HG03457 (cell line): ENCODE data around the gene EXO1.
A peak's percentile ranks its signal among the peaks of the same experiment; 100 is the strongest.
"Not testable (repeated sequence)": the region's sequence is repeated elsewhere in the genome, so short reads cannot be mapped to it uniquely, and the experiment has no call there.

Source experiments
- ATAC-seq: cut with Tn5 transposase; IDR thresholded peaks from one replicate; pipeline ENCODE4 v1.9.1; 2021; ENCODE audit warnings: moderate number of reproducible peaks; ENCODE audit not compliant: unreplicated experiment

Gene EXO1

GRCh38 chr1:241847796-241848685, at the start of gene EXO1:
TSS of gene EXO1 (plus strand) at chr1:241848204. CDS start at chr1:241850426, 2,222 bp downstream.
- ATAC-seq: peak; percentile 98

- no peak for ATAC-seq
These were observed 48.6 kb upstream of the EXO1 start for GRCh38 chr1:241799416-241799815.

DNA sequence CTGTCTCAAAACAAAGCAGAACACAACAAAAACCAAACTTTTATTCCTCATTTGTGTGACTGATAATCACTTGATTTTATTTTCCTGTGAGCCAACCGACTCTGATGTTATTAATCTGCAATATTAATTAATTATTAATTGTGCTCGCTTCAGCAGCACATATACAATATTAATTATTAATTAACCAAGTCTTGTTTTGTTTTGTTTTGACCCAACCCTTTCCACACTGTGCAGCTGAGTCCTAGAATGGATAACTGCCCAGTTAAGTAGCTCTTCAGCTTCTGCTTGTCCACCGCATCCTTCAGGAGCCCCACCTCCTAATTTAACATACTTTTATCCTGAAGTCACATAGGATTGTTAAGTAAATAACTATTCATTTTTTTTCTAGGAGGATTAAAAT, 47.4 kb upstream of the EXO1 start:
- ATAC-seq: no peak

- ATAC-seq: no peak
These were observed 45.1 kb upstream of the EXO1 start for GRCh38 chr1:241802863-241803262.

GRCh38 chr1:241804706-241805105, 43.3 kb upstream of the EXO1 start:
- ATAC-seq: not testable (repeated sequence)

DNA sequence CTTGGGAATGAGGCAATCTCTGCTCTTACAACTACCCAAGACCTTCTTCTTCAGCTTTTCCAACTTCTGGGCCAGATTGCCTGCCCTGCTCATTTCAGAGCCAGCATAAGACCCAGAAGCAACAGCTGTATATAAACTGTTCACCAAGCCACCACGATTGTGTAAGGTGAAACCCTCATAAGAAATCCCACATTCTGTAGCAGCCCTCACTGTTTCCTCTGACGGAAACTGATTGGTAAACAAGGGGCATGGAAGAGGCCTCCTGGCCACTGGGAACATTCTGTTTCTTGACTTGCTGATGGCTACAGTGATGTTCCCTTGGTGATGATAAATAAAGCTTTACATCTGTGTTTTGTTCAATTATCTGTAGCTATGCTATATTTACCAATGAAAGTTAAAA, 39.7 kb upstream of the EXO1 start:
- no peak for ATAC-seq

DNA sequence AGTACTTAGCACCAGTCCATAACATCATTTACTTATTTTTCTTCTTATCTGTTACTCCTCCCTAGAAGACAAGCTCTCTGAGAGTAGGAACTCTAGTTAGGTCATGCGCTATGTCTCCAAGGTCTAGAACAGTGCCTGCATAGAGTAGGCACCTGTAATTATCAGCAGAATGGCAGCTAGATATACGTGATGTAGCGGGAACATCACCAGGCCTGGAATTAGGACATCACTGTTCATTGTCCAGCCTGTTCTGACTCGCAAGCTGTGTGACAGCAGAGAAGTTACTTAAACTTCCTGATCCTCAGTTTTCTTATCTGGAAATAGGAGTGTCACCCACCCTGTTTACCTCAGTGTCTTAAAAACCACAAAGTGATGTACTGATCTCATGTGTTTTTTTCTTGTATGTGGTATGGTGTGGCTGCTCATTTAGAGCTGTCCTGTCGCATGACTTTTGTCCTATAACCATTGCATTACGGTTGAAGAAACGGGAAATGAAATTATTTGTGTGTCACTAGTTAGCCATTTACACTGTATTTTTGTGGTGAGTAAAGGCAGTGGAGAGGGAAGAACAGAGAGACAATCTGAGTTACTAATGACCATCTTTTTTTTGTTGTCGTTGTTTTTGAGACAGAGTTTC, 37.1 kb upstream of the EXO1 start:
- no peak for ATAC-seq

DNA sequence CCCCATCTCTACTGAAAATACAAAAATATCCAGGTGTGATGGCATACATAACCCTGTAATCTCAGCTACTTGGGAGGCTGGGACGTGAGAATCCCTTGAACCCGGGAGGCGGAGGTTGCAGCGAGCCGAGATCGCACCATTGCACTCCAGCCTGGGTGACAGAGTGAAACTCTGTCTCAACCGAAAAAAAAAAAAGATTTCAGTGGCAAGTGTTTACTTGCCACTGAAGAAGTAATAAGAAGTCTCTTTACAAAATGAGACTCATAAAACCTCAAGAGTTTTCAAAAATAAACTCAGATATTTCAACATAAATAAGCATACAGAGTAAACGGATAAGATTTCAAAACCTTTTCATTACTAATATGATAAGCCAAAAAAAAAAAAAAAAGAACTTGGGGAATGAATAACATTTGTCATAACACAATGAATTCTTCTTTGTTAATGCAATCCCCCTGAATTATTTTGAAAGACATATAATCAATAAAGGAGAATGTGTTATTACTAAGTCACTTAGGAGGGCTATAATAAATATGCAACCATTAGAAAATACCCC, 34.2 kb upstream of the EXO1 start:
- no peak for ATAC-seq

DNA sequence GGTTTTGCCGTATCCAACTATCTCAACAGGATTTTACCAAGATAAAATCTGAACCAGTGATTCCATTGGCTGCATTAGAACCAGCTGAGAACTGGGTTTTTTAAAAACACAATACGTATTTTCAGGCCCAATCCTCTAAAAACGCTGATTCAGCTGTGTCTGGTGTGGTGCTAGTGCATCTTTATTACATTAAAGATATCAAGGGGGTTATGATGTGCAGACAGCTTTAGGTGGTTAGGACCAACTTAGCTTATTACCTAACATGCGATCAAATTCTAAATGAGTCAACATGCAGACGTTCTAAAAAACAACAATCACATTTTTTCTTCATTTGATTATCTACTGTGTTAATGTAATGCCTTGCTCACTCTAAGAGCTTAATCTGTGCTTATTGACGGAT, 32.0 kb upstream of the EXO1 start:
- no peak for ATAC-seq

DNA sequence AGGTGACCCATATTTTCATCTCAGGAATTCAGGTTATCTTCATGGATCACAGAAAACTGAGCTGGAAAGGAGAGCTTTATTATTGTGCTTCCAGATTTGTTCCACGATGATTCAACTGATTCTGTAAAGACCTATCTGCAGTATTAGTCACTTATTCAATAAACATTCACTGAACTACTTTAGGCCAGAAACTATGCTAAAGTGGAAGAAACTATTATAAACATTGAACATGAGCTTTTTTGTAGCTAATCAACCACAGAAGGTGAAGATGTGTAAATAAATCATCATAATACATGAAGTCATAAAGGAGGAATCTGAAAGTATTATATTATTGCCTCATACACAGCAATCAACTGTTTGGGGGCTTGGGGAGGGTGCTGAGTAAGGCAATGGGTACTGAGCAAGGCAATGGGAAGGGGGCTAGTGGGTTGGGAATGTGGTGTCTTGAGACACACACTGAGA, 30.6 kb upstream of the EXO1 start:
- ATAC-seq: no peak

DNA sequence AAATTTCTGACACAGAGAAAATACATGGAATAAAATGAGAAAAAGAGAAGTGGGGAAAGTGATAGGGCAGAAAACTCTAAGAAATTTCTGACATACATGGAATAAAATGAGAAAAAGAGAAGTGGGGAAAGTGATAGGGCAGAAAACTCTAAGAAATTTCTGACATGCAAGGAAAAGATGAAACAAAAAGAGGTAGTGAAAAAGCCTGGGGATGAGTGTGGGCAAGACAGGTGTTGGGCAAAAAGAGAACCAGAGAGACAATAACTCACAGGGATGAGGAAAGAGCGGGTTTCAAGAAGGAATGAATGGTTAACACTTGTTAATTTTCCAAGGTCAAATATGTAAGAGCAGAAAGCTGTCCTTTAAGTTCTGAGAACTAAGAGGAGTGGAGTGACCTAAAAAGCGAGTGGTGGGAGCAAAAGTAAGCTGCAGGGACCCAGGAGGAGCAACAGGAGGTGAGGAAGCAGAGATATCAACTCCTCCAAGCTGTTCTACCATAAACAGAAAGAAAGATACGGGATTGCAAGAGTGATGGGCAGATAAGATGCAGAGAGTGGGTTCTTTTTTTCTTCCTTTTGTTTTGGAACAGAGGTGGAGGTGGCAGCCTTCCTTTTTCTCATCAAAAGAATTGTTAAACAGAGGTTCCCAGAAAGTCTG, 29.9 kb upstream of the EXO1 start:
- no peak for ATAC-seq

DNA sequence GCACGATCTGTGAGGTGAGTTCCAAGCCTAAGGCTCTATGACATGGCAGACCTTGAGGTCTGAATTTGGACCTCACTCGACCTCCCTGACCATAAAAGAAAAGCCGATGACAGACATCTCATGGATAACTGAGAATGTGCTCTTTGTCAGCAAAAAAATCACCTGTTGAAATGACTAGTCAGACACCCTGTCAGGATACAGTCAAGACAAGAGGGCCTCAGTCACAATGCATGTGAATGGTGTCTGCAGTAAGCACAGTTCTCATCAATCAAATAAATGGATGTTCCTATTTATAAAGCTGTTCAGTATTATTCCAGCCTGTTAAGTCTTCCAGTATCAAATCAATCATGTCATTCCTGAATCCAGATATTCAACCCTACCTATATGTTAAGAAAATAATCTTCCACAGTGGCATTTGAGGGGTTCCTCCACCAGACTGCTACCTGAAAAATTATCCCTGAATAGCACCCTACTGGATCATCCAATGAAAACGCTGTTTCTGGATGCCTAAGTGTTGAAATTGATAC, 28.6 kb upstream of the EXO1 start:
- ATAC-seq: no peak

DNA sequence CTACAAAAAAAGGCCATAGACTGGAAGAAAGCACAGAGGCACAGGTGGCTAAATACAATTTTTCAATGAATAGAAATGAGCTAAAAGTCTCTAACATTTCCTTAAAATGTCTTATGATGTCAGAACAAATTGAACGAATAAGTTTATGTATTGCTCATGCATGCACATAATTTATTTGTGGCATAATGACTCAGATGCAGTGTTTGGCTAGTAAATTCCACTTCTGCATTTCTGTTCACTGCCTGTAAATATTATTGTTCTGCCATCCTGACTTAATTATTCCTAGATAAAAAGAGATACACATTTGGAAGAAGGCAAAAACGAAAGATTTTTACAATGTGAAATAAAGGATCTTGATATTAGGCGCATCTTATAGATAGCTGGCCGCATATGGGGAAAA, 26.6 kb upstream of the EXO1 start:
- no peak for ATAC-seq

GRCh38 chr1:241822846-241823245, 25.2 kb upstream of the EXO1 start:
- ATAC-seq: no peak

DNA sequence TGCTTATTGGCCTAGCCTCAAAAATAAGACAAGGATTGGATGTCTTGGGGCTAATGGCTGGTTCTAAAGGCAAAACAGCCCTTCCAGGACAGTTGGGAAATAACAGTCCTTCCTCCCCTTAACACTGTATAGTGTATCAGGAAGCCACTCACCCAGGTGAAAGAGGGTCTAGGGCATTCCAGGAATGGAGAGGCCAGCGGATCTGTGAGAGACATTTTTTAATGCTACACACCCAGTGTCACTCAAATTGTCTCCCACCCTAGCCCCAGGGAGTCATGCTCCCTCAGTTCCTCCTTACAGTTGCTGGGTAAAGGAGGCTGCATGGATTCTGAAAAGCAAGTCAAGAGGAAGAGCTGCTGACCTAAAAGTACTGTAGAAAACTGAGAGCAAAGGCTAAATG, 24.1 kb upstream of the EXO1 start:
- no peak for ATAC-seq

- no peak for ATAC-seq
These were observed 22.4 kb upstream of the EXO1 start for GRCh38 chr1:241825581-241825980.

DNA sequence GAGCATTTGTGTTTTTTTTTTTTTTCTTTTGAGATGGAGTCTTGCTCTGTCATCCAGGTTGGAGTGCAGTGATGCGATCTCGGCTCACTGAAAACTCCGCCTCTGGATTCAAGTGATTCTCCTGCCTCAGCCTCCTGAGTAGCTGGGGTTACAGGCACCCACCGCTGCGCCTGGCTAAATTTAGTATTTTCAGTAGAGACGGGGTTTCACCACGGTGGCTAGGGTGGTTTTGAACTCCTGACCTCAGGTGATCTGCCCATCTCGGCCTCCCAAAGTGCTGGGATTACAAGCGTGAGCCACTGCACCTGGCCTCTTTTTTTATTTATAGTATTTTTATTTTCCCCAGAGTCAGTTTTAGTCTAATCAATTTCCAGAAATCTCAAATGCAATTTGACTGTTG, 21.4 kb upstream of the EXO1 start:
- ATAC-seq: not testable (repeated sequence)

DNA sequence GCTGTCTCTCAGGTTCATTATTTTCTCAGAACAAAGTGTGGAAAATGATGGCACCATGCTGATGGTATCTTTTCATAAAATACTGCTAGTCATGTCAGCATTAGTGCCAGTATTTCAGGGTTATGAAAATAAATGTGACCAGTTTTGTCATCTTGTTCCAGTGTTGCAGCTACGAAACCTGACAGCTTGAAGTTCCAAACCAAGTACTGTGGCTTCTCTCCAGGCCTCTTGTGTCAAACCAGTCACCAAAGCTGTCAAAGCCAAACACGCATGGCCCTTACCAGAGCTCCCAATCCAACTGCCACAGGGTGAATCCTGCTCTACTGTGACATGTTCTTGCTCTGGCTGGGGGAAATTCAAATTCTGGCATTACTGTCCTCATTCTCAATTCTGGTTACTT, 20.7 kb upstream of the EXO1 start:
- no peak for ATAC-seq

DNA sequence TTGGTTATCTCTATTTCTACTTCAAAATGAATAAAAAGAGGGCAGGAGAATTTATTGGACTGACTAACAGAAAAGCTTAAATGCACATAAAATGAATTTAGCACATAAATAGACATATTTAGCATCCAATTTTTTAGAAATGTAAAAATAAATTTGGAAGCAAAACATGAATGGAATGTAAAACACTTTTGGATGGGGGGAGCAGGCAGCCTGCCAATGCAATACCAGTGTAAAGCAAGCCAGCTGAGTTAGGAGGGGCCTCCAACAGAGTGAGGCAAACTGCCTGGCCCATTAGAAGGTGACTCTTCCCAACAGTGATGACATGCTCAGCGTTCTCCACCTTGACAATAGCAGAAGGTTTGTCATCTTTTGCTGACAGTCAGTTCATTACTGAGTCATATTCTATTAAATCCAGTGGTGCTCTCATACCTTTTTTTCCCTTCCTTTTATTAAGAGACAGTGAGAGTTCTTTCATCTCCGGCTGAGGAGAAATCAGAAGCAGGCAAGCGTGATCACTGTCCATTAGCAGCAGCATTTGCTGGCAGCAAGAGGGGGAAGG, 19.5 kb upstream of the EXO1 start:
- ATAC-seq: no peak

GRCh38 chr1:241829468-241829867, 18.5 kb upstream of the EXO1 start:
- no peak for ATAC-seq
